Adrenal gland (tissue), 5 donors: ENCODE data around the gene RAB29.

ENCODE experiments used
- CTCF ChIP-seq, 6 experiments: fragments of 450-650 bp in 4 of 6; fragments of 200-600 bp in 2 of 6; sonication (generic) in 1 of 6; IDR thresholded peaks; 1 replicate in 5 of 6; 2 replicates in 1 of 6; pipeline versions ENCODE4 v1.5.1 to v1.8.0; 2016 to 2021; ENCODE audit warnings: antibody characterized with exemption in 6 of 6, mild to moderate bottlenecking in 2 of 6, moderate library complexity in 1 of 6
- POLR2A ChIP-seq, 2 donors: fragments of 450-650 bp; IDR thresholded peaks; one replicate each; pipeline ENCODE4 v1.6.1; 2017; ENCODE audit warnings: antibody characterized with exemption in 2 of 2, mild to moderate bottlenecking in 2 of 2, moderate library complexity in 1 of 2
- donor health status: DM: no; HTN: no; CAD: no.

GRCh38 chr1:205744403-205744802 is 30.9 kb downstream of the RAB29 start:
- no peak for TF ChIP-seq CTCF (IDR thresholded peaks at IDR 0.05)
- no peak for TF ChIP-seq POLR2A (IDR thresholded peaks at IDR 0.05)
